Measurements from ENCODE around the gene MACROD2.

DNA sequence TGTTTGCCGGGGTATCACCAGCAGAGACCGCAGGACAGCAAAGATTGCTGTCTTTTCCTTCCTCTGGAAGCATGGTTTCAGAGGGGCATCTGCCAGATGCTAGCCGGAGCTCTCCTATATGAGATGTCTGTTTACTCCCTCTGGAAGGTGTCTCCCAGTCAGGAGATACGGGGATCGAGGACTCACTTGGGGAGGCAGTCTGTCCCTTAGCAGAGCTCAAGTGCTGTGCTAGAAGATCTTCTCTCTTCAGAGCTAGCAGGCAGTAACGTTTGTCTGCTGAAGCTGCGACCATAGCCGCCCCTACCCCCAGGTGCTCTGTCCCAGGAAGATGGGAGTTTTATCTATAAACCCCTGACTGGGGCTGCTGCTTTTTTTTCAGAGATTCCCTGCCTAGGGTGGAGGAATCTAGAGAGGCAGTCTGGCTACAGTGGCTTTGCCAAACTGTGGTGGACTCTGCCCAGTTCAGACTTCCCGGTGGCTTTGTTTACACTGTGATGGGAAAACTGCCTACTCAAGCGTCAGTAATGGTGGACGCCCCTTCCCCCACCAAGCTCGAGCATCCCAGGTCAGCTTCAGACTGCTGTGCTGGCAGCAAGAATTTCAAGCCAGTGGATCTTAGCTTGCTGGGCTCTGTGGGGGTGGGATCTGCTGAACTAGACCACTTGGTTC is 475.0 kb downstream of the MACROD2 start:
- TF ChIP-seq POLR2A (IDR thresholded peaks at IDR 0.05; ENCODE audit: low read depth, low read length): no peak
- TF ChIP-seq POLR2AphosphoS5 (IDR thresholded peaks at IDR 0.05; ENCODE audit: low read depth, low read length): no peak
- no peak for TF ChIP-seq TAF1 (IDR thresholded peaks at IDR 0.05; ENCODE audit: low read depth, low read length)
